Stimulated activated naive CD4-positive, alpha-beta T cell (primary cell): ENCODE measurements around the gene POU6F2.
"Not testable (repeated sequence)": the region's sequence is repeated elsewhere in the genome, so short reads cannot be mapped to it uniquely, and the experiment has no call there.

ENCODE experiments used
- DNase-seq, 6 experiments: peaks; one replicate each; lab custom pipeline; 2025; lab: John Stamatoyannopoulos, UW

POU6F2 gene

DNA sequence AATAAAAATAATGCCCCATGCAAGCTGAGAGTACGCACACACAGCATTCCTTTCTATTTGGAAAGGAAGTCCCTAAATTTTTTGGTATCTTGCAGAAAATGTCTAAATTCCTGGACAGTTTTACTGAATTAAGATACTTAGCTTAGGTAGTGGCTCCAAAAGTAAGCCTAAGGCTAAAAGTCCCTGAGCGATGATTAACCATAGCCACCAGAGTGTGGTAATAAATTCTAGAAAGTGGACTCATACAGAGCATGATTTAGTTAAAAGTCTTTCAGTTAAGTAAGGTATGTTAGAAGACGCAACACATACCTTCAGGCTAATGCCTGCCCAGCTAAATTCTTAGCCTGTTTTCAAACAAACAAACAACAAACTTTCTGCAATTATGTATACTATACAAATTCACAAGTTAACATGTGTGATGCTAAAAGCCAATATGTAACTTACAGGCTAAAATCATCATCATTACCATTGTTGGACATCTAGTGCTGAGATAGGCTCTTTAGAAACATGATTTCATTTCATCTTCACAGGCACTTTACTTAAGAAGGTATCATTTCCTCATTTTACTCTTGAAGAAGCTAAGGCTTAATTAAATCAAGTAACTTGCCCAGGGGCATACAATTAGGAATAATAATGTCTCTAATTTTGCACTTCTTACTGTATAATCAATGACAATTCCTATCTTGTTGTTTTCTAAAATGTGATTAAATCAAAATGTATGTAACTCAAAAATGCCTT lies 327.1 kb downstream of the POU6F2 start:
- no peak for DNase-seq

DNA sequence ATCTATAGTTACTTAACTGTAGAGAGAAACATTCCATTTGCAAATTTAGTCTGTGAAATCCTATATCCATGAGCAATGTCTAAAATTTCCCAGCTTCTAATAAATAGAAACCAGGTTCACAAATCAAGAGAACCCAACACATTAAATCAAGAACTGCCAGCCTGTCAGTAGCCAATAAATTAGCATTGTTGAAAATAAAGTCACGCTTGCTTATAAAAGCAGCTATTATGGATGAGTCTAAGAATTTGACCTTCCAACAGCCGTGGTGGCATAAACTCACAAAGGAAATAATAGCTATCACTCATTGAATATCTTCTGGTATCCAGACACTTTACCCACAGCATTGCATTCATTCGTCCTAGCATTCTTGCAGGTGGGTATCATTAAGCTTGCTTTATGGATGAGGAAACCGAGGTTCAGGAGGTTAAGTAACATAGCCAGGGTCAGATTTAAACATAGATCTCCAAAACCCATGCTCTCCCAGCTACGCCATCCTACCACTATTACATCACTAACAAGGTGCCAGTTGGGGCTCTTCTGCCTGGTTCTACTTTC lies 328.4 kb downstream of the POU6F2 start:
- no peak for DNase-seq

DNA sequence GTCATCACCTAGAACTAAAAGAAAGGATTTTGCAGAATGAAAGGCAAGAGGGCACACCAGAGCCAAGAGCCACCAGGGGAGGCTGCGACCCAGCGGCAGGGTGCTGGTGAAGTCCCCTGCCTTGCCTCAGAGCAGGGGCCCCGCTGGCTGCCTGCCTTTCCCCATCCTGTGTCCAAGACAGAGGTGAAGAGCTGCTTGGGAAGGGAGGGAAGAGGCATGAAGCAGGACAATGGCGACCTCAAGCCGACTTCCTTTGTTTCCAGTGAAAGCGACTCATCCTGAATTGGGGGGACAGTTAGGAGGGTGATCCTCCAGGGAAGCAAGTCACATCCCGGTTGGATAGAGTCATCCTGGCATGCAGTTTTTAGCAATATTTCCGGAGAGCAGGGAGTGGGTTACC lies 333.0 kb downstream of the POU6F2 start:
- no peak for DNase-seq

DNA sequence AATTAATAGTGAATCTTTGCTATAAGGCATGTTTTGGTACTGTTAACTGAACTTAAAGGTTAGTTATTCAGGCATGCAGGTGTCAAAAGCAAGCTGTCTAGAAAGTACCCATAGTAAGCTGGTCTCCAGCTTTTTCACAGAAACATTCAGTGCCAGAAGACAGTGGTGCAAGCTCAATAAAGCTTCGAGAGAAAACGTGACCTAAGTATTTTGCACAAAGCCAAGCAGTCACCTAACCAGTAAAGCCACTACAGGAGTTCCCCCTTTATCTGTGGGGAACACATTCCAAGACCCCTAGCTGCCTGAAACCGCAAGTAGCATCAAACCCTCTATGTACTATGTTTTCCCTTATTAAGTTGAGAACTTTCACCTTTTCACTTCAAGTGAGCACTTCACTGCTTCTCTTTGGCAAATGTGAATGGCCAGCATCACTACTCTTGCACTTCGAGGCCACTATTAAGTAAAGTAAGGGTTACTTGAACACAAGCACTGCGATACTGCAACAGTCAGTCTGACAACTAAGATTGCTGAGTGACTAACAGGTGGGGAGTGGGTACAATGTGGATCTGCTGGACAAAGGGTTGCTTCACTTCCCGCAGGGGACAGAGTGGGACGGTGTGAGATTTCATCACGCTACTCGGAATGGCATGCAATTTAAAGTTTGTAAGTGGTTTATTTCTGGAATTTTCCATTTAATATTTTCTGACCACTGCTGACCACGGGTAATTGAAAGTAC lies 334.7 kb downstream of the POU6F2 start:
- DNase-seq = no peak

DNA sequence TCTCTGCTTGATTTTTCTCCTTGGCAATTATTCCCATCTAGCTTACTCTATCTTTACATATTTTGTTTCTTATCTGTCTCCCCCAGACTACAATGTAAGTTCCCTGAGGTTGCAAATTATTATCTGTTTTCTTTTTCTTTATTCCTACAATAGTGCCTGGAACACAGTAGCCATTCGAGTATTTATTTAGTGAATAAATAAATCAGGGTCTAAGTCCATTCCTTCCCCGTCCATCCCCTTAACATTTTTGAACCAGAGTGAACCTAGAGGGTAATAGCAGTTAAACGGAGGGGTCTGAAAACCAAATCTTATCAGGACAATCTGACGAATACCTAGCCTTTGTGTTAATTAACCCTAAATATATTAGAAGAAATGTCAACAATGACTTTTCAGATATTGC lies 335.7 kb downstream of the POU6F2 start:
- DNase-seq = no peak

DNA sequence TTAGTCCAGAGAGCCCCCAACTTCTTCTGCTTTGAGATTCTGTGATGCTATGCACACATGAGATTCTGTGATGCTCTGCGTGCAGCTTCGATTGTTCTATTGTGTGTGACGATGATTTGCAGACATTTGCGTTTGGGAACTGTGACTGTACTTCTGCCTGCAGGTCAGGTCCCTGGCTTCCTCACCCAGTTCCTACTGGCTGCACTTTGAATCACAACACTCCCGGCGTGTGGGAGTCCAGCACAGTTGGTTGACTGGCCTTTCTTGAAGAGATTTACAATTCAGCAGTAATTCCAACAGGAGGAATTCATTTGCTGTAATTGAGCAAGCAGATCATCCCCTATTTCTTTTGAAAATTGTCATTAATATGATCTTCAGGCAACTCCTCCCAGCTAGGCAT lies 336.3 kb downstream of the POU6F2 start:
- DNase-seq = no peak

DNA sequence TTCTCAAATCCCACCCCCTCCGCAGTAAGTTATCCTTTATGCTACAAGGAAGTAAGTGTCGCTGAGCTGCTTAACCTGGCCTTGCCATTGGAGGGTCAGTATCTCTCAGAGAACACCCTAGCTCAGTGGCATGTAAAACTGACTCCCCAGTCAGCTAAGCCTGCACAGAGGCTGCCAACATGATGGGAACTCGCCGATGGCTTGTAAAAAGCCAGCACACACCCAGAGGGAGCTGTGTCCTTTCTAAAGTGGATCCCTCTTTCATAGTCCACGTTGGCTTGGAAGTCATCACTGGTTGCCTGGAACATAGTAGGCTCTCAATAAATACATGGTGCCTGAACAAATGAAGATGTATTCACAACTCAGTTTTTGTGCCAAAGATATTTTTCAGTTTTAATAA lies 339.4 kb downstream of the POU6F2 start:
- DNase-seq = no peak

DNA sequence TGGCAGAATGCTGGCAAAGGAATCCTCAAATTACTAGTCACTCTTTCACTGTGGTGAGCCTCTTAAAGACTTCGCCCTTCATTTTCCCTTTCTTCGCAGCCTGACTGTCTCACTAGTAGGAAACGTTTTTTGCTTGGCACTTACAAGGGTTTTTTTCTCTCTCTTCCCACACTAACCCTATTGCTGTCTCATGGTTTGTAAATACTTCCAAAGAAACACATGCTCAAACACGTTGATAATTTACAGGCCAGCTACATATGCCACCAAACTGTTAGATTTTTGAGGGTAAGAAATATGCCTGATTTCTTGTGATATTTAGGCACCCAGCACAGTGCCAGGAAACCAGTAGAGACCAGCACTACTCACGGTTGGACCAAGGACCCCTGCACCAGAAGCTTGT lies 340.2 kb downstream of the POU6F2 start:
- no peak for DNase-seq

DNA sequence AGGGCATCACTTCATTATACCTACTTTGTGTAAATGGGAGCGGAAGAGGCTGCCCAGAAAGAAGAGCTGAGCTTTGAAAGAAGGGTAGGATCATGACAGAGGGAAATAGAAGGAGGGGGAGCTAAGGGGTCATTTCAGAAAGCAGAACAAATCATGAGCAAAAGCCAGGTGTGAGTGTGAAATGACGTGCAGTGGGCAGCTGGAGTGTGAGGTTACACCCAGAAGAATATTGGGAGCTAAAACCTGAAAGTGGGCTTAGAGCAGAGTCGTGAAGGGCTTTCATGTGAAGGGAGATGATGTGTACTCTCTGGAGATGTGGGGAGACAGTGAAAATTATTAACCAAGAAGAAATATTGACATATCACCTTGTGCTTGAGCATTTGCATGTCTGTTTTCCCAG lies 343.5 kb downstream of the POU6F2 start:
- DNase-seq = no peak

DNA sequence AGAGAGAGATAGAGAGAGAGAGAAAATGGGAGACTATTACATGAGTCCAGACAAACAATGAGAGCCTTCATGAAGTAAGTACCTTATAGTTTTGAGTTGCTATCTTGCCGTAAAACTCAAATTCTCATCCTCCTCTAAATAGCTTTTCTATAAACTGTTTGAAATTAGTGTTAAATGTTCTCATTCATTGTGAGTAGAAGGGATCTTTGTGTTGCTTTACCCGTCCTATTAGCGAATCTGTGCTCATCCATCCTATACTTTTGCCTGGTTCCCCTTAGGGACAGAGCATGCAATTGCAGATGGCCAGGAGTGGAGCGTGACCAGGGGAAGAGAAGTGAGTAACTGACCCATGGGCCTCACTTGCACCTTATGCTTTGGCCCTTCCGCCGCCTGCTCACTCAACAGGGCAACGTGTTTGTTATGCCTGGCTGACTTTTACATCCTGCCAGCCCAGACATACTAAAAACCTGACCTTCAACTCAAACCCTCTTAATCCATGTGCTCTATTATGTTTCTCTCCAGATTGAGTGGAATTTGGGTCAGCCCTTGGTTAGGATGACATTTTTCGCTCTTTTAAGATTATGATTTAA lies 344.3 kb downstream of the POU6F2 start:
- DNase-seq = no peak

DNA sequence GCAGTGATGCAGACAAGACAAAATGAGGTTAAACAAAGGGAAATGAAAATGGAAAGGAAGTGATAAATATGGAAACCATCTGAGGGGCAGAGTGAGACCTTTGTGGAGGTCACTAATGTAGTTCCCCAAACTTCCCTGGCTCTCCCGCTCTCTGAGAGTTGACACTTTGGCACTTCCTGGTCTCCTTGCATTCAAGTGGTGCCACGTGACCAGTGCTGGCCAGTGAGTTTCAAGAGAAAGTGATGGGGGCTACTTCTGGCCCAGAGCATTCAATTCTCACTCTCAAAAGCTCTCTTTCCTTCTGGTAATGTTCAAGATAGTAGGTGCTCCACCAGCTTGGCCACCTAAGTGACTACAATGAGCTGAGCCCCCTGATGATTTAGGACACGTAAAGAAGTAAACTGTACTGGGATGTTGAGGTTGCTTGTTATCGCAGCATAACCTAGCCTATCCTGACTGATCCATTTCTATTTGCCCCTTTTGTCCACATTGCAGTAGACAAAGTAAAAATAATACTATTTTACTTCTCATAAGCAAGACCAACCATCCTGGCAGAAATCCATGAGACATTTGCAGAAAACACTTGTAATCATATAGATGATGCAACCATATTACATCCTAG lies 346.5 kb downstream of the POU6F2 start:
- DNase-seq = no peak

DNA sequence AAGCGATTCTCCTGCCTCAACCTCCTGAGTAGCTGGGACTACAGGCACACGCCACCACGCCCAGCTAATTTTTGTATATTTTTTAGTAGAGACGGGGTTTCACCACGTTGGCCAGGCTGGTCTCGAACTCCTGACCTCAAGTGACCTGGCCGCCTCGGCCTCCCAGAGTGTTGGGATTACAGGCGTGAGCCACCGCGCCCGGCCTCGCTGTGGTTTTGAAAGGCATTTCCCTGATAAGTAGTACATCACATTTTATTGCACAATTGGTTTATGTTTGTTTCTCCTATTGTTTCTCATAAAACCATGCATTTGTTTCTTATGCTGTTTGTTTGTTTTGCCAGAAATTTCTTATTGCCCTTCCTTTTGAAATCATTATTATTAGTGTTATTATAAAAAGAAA lies 353.9 kb downstream of the POU6F2 start:
- not testable (repeated sequence) for DNase-seq

DNA sequence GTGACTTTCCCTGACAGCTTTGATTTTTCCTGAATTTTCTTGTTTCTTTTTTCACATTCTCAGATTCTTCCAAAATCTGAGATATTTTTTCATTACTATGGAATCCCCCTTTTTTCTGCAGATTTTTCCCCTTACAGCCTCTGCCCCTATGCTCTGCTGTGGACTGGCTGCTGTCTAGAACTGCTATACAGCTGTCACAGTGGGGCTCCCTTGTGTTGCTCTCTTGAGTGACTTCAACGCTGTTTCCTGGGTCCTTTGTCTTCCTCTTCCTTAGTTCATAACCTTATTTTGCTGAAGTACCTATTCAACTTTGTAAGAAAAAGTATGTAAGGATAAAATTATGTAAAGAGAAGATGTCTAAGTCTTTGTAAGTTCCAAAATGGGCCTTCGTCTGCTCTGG lies 354.4 kb downstream of the POU6F2 start:
- no peak for DNase-seq

DNA sequence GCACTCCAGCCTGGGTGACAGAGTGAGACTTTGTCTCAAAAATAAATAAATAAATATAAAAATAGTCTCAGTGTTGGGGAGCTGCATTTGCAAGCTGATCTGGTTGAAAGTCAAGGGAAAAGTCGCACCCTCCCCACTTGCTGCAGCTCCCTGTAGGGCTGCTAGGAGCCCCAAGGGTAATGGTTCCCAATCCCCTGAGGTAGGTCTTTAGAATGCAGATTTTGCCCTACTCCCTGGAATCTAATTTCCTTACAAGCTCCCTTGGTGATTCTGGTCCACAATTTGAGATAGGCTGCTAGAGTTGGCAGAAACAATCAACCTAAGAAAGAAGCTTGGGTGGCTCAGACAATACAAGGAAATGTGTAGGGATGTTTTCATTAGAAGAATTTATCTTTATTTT lies 356.0 kb downstream of the POU6F2 start:
- no peak for DNase-seq

DNA sequence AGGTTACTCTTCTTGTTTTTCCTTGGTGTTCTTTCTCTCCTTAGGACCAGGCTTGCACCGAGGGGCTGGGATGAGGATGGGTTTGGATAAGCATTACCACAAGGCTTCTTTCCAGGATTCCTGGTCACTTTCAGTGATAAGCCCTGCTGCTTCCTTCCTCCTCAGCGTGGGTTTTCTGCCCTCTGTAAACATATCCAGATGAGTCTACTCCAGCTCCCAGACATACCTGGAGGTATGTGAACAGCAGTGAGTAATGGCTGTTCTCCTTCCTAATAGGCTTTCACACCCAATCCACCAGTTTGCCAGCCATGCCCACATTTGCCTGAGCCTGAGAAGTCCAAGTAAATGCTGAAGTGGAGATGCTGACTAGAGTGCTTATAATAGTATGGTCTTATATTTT lies 358.7 kb downstream of the POU6F2 start:
- DNase-seq = no peak

DNA sequence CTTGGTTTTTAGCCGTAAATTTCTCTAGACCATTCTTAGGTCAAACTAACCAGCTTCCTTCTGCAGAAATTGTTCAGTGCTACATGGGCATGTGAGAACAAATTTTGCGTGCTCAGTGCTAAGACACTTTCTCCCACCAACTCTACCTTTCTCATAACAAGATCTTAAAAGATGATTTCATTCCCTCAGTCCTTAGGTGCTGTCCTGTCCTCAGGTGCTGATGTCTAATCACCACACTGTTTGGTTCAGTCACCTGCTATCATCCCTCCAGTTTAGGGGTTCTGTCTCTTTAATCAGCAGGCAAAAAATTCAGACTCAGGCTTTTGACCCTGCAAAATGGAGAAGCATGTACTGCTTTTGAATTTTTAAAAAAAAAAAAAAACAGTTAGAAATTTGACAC lies 361.0 kb downstream of the POU6F2 start:
- no peak for DNase-seq

DNA sequence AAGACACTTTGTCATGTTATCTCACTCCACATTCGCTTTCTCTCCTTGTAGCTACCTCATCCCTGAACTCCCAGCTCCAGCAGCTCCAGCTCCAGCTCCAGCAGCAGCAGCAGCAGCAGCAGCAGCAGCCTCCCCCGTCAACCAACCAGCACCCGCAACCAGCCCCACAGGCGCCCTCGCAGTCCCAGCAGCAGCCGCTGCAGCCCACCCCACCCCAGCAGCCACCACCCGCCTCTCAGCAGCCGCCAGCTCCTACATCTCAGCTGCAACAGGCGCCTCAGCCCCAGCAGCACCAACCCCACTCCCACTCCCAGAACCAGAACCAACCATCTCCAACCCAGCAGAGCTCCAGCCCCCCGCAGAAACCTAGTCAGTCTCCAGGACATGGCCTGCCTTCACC lies 361.9 kb downstream of the POU6F2 start:
- no peak for DNase-seq

DNA sequence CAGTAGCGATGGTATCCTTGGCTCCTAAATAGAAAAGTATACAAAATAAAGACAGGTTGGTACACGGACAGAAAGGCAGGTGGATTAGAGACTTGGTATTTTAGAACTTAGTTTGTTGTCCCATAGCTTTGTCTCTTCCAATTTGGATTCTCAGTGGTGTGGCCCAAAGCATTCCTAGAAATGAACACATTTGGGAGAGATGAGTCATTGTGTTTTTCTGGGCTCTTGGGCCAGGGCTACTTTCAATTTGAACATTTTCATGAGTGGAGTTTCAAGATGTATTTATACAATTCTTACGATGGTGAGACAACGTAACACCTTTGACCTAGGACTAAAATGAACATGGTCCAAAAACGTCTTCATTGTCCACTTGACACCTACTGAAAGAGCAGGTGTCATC lies 363.4 kb downstream of the POU6F2 start:
- no peak for DNase-seq

DNA sequence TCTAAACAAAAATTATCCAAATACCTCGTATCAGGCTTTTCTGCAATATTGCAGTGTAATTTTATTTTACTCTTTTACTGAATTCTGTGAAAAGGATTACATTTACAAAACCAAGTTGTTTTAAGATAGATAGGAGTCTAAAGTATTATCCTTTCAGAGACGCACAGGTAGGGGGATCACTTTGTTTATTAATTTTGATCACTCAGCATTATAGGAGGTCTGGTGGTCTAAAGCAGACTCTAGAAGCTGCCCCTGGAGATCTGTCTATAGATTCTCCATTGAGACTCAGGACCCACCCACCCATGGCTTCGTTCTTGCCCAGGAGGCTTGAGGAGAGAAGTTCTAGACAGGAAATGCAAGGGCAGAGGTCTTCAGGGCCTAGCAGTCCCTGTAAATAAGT lies 365.1 kb downstream of the POU6F2 start:
- DNase-seq = no peak

DNA sequence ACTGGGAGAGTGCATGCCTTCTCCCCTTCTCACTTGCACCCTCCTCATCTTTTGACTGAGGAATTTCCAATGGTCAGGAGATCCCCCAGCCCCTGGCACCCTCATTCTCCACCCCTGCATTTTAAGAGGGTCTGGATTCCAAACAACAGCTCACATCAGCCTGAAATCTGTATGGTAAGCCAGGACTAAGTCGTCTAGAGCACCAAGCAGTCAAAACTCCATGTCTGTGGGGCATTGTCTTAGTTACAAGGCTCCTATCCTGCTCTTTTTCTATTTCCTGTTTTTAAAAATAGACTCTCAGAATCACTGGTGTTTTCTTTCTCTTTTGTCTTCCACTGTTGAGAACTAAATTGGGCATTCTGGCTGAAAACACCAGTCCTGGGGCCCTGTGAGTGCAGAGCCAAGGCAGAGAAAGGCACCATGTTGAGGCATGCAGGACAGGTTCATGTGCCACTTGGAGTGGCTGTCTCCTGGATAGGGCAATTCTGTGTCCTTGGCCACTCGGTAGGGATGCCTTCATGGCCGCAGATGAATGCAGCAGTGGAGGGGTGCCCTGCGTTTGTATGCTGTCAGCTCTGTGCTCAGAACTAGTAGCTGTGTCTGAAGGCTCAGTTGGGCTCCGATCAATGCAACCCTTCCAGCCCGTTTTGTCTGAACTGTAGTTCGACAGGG lies 371.9 kb downstream of the POU6F2 start:
- no peak for DNase-seq

DNA sequence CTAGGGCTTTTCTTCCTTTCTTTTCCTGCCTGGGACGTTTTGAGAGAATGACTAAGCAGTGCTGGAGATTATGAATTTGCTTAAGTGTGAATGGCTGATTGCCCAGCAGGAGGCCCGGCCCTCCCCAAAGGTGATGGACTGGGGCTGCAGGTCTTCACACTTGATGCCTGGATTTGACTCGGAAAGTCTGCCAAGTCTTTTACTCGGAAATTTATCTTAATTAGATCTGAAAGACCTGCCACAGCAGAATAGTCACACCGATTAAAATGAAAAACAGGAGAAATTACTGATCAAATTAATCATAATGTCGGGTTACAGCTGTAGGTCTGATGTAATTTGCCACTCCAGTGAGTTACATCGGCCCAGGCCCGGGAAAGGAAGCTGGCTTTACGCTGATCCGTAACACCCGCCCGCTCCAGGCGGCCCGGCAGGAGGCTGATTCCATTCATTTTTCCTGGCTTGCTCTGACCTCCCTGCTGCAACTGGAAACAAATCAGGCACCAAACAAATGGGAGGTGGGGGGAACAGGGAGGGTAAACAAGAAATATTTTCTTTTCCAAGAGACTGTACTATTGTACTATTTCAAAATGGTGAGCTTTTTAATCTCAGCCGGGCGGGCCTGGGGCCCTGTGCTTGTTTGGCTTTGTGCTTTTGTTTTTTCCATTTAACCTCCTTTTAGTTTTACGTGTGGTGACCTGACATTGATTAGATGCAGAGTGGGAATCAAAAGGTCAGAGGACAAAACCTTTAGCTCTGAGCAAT lies 376.1 kb downstream of the POU6F2 start:
- DNase-seq = no peak
